NCI-H748 (cell line): Measurements from ENCODE around the gene LMNA.

Source experiments
- DNase-seq: peaks from one replicate; lab custom pipeline; 2025; ENCODE audit not compliant: unreplicated experiment; lab: John Stamatoyannopoulos, UW

LMNA gene

DNA sequence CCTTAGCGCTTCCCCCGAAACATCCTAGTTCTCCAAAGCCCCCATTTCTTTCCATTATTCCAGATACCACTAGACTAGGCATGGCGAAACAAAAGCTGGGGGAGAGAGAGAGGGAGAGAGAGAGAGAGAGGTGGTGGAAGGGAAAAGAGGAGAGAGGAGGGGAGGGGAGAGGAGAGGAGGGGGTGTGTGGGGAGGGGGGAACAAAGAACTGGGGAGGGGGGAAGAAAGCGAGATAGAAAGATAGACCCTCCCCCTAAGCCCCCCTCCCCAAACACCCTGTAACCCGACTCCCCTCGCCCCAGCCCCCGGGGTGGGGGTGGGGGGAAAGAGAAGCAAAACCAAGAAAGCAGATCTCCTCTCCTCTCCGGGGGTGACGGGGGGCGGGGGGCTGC, 32.6 kb upstream of the LMNA start:
- peak; percentile 37 for DNase-seq

GRCh38 chr1:156082309-156083091, 32.0 kb upstream of the LMNA start, which contains the start of gene MEX3A:
Gene MEX3A (minus strand): TSS chr1:156082465. CDS start chr1:156081998, 467 bp downstream.
- DNase-seq = peak; percentile 87

DNA sequence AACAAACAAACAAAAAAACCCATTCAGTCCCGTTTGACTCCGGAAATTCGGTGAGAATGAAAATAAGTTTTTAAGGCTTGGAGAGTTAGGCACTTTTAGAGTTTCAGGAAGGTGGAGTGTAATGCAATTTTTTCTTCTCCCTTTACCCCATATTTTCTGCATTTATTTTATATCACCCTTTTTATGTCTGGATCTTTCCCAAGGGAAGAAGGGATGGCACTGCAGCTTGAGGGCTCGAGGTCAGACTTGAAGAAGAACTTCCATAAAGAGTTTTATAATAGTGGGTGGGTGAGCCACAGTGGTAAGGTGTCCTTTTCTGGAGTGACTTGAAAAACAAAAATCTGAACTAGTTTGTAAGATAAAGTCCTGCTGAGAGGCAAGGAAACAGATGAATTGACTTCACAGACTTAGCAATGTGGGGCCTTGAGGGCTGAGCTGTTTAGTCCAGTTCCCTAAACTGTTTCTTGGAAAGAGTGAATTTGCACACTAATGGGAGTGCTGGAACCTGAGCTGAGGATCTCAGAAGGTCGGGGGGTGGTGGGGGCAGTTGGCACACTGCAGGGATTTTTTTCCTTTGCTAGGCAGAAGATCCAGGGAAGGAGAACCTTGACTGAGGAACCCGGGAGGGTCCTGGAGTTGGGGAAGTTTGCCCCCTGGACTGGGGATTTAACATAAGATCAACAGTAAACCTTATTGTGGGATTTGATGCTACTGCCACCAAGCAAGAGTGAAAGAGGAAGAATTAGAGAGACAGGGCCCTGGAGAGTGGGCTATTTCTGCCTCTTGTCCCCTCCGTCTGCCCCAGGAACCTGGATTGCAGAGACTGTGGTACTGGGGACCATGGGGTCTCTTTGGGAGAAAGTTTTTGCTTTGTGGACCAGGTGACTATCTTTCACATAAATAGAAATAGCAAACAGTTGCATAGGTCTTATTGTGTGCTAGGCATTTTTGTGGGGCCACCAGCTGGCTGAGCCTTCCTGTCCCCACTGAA, 30.4 kb upstream of the LMNA start:
- DNase-seq = no peak

DNA sequence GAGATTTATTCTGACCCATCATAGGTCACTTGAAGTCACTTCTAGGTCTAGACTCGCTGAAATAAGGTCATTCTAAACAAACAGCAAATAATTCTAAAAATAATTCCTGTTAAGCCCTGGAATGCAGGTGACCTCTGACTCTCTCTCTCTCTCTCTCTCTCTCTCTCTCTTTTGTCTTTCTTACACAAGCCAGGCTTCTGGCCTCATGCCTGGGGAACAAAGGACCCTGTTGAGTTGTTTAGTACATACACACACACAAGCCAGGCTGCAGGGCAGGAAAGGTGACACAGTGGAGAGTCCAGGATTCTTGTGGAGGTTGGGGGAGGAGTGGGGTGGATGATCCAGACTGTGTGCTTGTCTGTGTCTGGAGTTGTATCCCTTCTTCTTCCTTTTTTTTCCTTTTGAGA, 28.3 kb upstream of the LMNA start:
- DNase-seq = no peak

DNA sequence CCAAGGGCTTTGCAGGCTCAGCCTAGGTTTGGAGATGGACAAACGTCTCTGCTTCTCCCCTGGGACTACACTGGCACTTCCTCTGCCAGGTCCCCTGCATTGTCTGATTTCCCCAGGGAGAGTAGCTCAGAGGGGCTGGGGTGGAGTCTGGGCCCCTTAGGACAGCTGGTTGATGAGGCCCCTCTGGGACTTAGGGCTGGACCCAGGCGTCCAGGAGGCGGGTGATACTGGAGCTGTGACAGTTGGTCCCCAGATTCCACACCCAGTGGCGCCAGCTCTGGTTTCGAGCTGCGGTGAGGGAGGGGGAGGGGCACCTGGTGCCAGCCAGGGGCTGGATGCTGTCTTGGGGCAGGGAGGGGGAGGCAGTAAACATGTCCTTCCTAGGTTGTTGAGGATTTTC, 24.8 kb upstream of the LMNA start:
- no peak for DNase-seq

GRCh38 chr1:156090138-156090839, 24.2 kb upstream of the LMNA start:
- no peak for DNase-seq

DNA sequence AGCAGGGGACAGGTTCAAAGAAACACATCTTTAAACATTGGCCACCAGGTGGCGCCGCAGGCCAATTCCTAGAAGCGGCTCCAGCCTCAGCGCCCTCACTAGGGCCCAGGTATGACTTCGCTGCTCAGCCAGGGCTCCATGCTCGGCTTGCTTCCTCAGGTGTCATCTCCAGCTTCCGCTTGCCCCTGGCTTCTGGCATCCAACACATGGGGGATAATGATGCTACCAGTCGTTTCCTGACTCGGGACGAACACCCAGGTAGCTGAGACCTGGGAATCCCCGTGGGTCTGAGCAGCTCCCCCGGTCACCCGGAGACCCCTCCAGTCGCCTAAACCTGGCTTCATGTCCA, 23.7 kb upstream of the LMNA start:
- peak; percentile 79 for DNase-seq

- no peak for DNase-seq
These were observed 22.9 kb upstream of the LMNA start for GRCh38 chr1:156091610-156092009.

DNA sequence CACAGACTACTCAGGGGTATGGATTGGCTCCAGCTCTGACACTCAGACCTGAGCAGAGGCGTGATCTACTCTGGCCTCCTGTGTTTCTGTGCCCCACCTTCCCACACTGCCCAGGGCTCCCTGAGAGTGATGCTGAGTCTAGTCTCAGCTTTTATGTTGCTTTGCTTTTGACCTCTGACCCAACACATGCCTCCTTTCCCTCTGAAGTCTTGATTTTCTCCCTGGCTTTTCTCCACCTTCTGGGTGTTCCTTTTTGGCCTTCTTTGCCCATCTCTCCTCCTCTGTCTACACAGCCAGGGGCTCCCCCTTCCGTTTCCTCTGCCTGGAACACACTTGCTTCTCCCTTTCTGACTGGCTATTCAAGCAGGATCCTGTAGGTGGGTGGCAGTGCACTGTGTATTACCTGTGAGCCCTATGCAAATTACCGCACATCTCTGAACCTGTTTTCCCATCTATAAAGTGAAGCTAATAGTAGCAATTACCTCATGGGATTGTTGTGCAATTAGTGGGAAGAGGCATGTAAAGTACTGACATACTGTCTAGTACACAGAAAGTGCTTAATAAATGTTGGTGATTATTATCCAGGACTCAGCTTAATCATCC, 18.5 kb upstream of the LMNA start:
- DNase-seq = no peak

DNA sequence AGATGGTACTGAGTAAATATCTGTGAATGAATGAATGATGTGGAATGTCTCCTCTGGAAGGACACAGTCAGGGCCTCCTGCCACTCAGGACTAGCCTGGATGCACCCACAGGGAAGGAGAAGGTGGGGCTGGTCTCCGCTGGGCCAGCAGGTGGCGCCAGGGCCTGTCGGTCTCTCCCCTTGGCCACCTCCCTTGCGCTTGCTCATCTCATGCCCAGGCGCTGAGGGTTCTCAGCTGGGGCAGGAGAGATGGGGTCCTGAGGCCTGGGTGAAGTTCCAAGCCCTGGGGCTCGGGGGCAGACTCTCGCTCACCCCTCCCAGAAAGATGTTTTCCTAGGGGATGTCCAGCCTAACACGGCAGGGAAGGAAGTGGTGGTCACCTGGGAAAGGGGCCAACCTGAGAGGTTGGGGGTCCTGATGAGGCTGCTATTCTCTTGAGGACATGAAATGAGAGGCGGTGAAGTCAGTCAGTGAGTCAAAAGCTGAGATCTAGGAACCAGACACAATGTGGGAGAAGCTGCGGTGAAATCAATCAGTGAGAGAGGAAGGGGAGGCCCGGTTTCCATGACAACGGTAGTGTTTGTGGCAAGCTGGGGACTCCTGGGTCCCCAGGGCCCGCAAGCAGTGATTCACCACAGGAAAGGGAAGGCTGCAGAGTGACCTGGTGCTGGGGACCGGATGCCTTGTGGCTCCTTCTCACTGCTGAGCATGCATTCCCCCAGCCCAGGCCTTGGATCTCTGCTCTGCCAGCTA, 17.7 kb upstream of the LMNA start:
- DNase-seq = peak; percentile 74

GRCh38 chr1:156097499-156098178, 16.9 kb upstream of the LMNA start:
- DNase-seq = no peak

GRCh38 chr1:156098784-156099183, 15.7 kb upstream of the LMNA start:
- DNase-seq = no peak

- no peak for DNase-seq
These were observed 15.2 kb upstream of the LMNA start for GRCh38 chr1:156099282-156099681.

- DNase-seq = no peak
These were observed 14.1 kb upstream of the LMNA start for GRCh38 chr1:156100205-156100995.

DNA sequence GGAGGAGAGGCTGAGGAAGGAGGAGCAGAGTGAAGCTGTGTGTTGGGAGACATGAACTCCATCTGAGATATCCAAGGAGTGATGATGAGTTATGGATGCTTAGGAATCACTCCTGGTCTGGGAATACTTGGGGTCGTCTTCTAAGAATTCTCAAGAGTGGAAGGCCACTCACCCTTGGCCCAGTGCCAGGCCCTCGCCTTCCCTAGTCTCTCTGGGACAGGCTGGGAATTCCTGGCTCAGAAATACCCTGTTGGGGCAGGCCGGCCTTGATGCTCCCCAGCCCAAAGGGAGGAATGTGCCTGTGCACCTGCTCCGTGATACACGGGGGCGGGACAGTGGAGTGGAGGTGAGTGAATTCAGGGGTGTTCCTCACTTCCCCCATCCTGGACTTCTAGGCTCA, 12.6 kb upstream of the LMNA start:
- DNase-seq = no peak

DNA sequence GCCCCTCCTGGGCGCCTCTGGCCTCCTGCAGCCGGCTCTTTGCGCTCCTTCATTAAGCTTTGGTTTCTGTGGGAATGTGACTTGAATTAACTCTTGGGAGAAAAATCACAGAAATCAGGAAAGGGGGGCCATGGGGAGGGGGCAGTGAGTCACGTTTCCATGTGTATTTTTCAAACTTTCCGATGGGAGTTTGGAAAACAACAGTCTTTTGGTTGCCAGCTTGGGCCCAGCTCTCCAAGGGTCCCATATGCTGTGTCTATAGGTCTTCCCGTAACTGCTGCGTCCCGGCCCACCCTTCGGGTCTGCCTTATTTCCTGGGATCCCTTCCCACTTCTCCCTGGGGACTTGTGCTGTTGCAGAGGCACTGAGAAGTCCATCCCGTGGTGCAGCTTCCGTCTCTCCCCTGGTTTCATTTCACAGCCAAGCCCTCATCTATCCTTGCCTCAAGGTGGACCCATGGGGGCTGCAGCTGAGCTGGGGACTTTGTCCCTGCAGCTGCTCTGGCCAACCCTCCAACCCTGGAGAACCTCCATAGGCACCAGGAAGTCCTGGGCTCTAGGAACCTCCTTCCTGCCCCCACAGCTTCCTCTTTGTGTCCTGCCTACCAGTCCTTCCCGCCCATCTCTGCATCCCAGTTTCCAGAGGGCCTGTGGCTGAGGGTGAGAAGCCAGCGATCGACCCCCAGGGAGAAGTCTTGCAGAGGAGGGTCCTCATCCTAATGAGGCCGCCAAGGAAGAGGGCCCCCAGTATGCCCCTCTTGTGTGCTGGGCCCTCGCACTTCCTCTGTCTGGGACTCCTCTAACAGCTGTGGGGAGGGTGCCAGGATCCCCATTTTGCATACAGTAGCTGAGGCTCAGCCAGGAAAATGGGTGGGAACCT, 11.6 kb upstream of the LMNA start:
- no peak for DNase-seq

DNA sequence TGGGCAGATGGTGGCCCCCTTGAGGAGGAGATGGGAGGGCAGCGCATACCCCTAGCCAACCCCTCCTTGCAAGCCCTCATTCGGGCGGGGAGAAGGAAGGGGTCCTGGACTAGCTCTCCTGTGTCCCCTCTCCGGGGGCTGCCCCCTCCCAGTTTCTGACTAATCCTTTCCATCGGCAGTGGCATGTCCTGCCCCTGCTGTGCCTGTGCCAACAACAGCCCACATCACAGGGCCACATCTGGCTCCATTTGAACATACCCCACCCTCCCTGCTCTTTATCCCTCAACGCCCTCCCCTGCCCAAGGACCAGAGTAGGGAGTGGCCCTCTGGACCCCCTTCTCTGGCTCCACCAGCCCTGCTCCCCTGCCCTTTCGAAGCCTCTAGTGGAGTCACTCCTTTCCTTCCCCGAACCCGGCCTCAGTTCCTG, 11.0 kb upstream of the LMNA start:
- no peak for DNase-seq
